Body of pancreas (tissue), 4 donors: ENCODE measurements around the gene RFTN1.

ENCODE experiments used
- CTCF ChIP-seq, 7 experiments: fragments of 450-650 bp in 4 of 7; fragments of 200-600 bp in 3 of 7; sonication (generic) in 3 of 7; IDR thresholded peaks; one replicate each; pipeline ENCODE4 v1.5.1; 2016 to 2019; ENCODE audit warnings: antibody characterized with exemption in 7 of 7
- POLR2A ChIP-seq, 3 donors: fragments of 450-650 bp; IDR thresholded peaks; one replicate each; pipeline ENCODE4 v1.6.1; 2016; ENCODE audit warnings: antibody characterized with exemption in 3 of 3, mild to moderate bottlenecking in 2 of 3

DNA sequence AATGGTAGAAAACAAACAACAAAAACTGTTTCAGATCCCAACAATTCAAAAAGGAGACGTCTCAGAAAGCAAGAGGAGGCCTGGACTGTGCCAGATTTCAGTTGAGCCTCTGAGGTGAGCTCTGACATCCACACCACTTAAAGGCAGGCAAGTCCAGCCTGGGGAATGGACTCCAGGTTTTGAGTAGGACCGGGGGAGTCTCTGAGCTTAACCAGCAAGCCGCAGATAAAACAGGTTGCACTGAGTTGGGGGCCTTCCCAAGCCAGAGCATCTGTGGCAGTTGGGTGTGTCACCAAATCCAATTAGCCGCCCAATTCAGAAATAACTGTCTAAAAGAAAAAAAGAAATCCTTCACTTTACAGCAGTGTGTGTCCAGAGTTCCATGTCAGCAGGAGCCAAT, 193.8 kb downstream of the RFTN1 start:
- TF ChIP-seq CTCF (IDR thresholded peaks at IDR 0.05) (no peak), POLR2A (IDR thresholded peaks at IDR 0.05) (no peak)
